HEK293 (cell line): ENCODE results near the gene A4GALT.

Source experiments
- ATF2 ChIP-seq: fragments of 450-650 bp; formaldehyde crosslinking; IDR thresholded peaks from 2 replicates; pipeline ENCODE4 v1.5.1; 2016; ENCODE audit warnings: missing biosample characterization, missing genetic modification characterization, low read depth
- BCL6B ChIP-seq: fragments of 450-650 bp; formaldehyde crosslinking; IDR thresholded peaks from 2 replicates; pipeline ENCODE4 v1.5.1; 2017; ENCODE audit warnings: missing biosample characterization, missing genetic modification characterization
- KLF17 ChIP-seq: fragments of 450-650 bp; formaldehyde crosslinking; IDR thresholded peaks from 2 replicates; pipeline ENCODE4 v1.5.1; 2016; ENCODE audit warnings: missing biosample characterization, missing genetic modification characterization
- KLF9 ChIP-seq: fragments of 450-650 bp; formaldehyde crosslinking; IDR thresholded peaks from 2 replicates; pipeline ENCODE4 v1.5.1; 2016; ENCODE audit warnings: missing biosample characterization, missing genetic modification characterization, low read depth
- RBAK ChIP-seq: fragments of 450-650 bp; formaldehyde crosslinking; IDR thresholded peaks from 2 replicates; pipeline ENCODE4 v1.5.1; 2016; ENCODE audit warnings: missing biosample characterization, missing genetic modification characterization
- SP2 ChIP-seq: fragments of 450-650 bp; formaldehyde crosslinking; IDR thresholded peaks from 2 replicates; pipeline ENCODE4 v1.5.1; 2016; ENCODE audit warnings: missing biosample characterization, missing genetic modification characterization
- YY1 ChIP-seq: fragments of 450-650 bp; formaldehyde crosslinking; IDR thresholded peaks from 2 replicates; pipeline ENCODE4 v1.5.1; 2018; ENCODE audit warnings: missing biosample characterization, missing genetic modification characterization
- ZBTB11 ChIP-seq: fragments of 450-650 bp; formaldehyde crosslinking; conservative IDR thresholded peaks from 2 replicates; pipeline ENCODE4 v1.5.1; 2016; ENCODE audit warnings: low read depth, missing biosample characterization, missing genetic modification characterization
- ZBTB44 ChIP-seq: fragments of 450-650 bp; IDR thresholded peaks from 2 replicates; pipeline ENCODE4 v1.5.1; 2018; ENCODE audit warnings: missing biosample characterization, mild to moderate bottlenecking, missing genetic modification characterization
- ZBTB48 ChIP-seq: fragments of 450-650 bp; formaldehyde crosslinking; IDR thresholded peaks from 2 replicates; pipeline ENCODE4 v1.5.1; 2016; ENCODE audit warnings: missing biosample characterization, missing genetic modification characterization
- ZBTB6 ChIP-seq: fragments of 450-650 bp; formaldehyde crosslinking; IDR thresholded peaks from 2 replicates; pipeline ENCODE4 v1.5.1; 2017; ENCODE audit warnings: missing biosample characterization, missing genetic modification characterization
- ZNF121 ChIP-seq: fragments of 450-650 bp; formaldehyde crosslinking; IDR thresholded peaks from 2 replicates; pipeline ENCODE4 v1.5.1; 2016; ENCODE audit warnings: missing biosample characterization, missing genetic modification characterization
- ZNF391 ChIP-seq: fragments of 450-650 bp; formaldehyde crosslinking; IDR thresholded peaks from 2 replicates; pipeline ENCODE4 v1.5.1; 2016; ENCODE audit warnings: low read depth, missing biosample characterization, missing genetic modification characterization, borderline replicate concordance
- ZNF488 ChIP-seq: fragments of 450-650 bp; formaldehyde crosslinking; IDR thresholded peaks from 2 replicates; pipeline ENCODE4 v1.5.1; 2016; ENCODE audit warnings: missing biosample characterization, missing genetic modification characterization
- ZNF513 ChIP-seq: fragments of 450-650 bp; IDR thresholded peaks from 2 replicates; pipeline ENCODE4 v1.5.1; 2018; ENCODE audit warnings: missing biosample characterization, missing genetic modification characterization
- ZNF548 ChIP-seq: fragments of 450-650 bp; formaldehyde crosslinking; IDR thresholded peaks from 2 replicates; pipeline ENCODE4 v1.5.1; 2016; ENCODE audit warnings: missing biosample characterization, missing genetic modification characterization
- ZNF571 ChIP-seq: fragments of 450-650 bp; formaldehyde crosslinking; IDR thresholded peaks from 2 replicates; pipeline ENCODE4 v1.5.0; 2017; ENCODE audit warnings: missing biosample characterization, missing genetic modification characterization
- ZNF580 ChIP-seq: fragments of 450-650 bp; formaldehyde crosslinking; IDR thresholded peaks from 2 replicates; pipeline ENCODE4 v1.5.1; 2016; ENCODE audit warnings: missing biosample characterization, missing genetic modification characterization
- ZNF692 ChIP-seq: fragments of 450-650 bp; formaldehyde crosslinking; IDR thresholded peaks from 2 replicates; pipeline ENCODE4 v1.5.1; 2016; ENCODE audit warnings: missing biosample characterization, missing genetic modification characterization
- ZNF707 ChIP-seq: fragments of 450-650 bp; formaldehyde crosslinking; IDR thresholded peaks from 2 replicates; pipeline ENCODE4 v1.5.1; 2016; ENCODE audit warnings: missing biosample characterization, missing genetic modification characterization
- ZNF768 ChIP-seq: fragments of 450-650 bp; formaldehyde crosslinking; IDR thresholded peaks from 2 replicates; pipeline ENCODE4 v1.5.1; 2018; ENCODE audit warnings: missing biosample characterization, mild to moderate bottlenecking, missing genetic modification characterization
- ZNF791 ChIP-seq: fragments of 450-650 bp; formaldehyde crosslinking; IDR thresholded peaks from 2 replicates; pipeline ENCODE4 v1.5.1; 2016; ENCODE audit warnings: missing biosample characterization, missing genetic modification characterization
- ZSCAN30 ChIP-seq: fragments of 450-650 bp; IDR thresholded peaks from 2 replicates; pipeline ENCODE4 v1.5.1; 2018; ENCODE audit warnings: missing biosample characterization, mild to moderate bottlenecking, missing genetic modification characterization, moderate library complexity
- ZSCAN5A ChIP-seq: fragments of 450-650 bp; formaldehyde crosslinking; IDR thresholded peaks from 2 replicates; pipeline ENCODE4 v1.5.1; 2016; ENCODE audit warnings: missing biosample characterization, missing genetic modification characterization

Gene A4GALT

GRCh38 chr22:42697542-42698013 lies 23.1 kb downstream of the A4GALT start (continued):
- TF ChIP-seq ZBTB6 (tag by site-specific recombination) = no peak
- no peak for TF ChIP-seq ZNF391 (tag by site-specific recombination)
- TF ChIP-seq ZNF488 (tag by site-specific recombination) = no peak
- no peak for TF ChIP-seq RBAK (tag by site-specific recombination)
- no peak for TF ChIP-seq KLF9
- no peak for TF ChIP-seq ZNF513 (tag by site-specific recombination)
- TF ChIP-seq ZSCAN30 (tag by site-specific recombination) = no peak
- no peak for TF ChIP-seq ZNF580 (tag by site-specific recombination)
- TF ChIP-seq ZNF548 (tag by site-specific recombination) = no peak
- TF ChIP-seq ZBTB44 (tag by site-specific recombination) = no peak
- TF ChIP-seq ZBTB11 (tag by site-specific recombination) = no peak
- no peak for TF ChIP-seq ZSCAN5A (tag by site-specific recombination)
- no peak for TF ChIP-seq ZNF121 (tag by site-specific recombination)
- no peak for TF ChIP-seq BCL6B (tag by site-specific recombination)
- no peak for TF ChIP-seq YY1
- peak; percentile 96 for TF ChIP-seq KLF17 (tag by site-specific recombination)
- TF ChIP-seq ZNF707 (tag by site-specific recombination) = no peak
- TF ChIP-seq ZNF571 (tag by site-specific recombination) = no peak
- TF ChIP-seq ZNF768 = no peak
- TF ChIP-seq ZNF791 (tag by site-specific recombination) = no peak
- TF ChIP-seq ATF2 (tag by site-specific recombination) = no peak
- no peak for TF ChIP-seq ZBTB48
- TF ChIP-seq SP2 (tag by site-specific recombination) = peak; percentile 65
- TF ChIP-seq ZNF692 (tag by site-specific recombination) = 0 out of 2 replicates have a peak, but pooled peaks have one; percentile 42
